Endothelial cell of coronary artery (primary cell): ENCODE data around the gene RBPMS2. TPM values are rescaled to one million over a fixed set of nuclear protein-coding genes. Genes with fewer than 3 reads are reported as not detected.

ENCODE experiments used
- total RNA-seq: library from RNA; depleted of rRNA; stranded (reverse); fragments of >200 nt; gene quantifications from 2 replicates; pipeline ENCODE4 v1.2.3, GENCODE V29; 2014

The RBPMS2 gene
- 0.09 TPM in 1 of 2 replicates, not detected in the other for total RNA-seq

DNA sequence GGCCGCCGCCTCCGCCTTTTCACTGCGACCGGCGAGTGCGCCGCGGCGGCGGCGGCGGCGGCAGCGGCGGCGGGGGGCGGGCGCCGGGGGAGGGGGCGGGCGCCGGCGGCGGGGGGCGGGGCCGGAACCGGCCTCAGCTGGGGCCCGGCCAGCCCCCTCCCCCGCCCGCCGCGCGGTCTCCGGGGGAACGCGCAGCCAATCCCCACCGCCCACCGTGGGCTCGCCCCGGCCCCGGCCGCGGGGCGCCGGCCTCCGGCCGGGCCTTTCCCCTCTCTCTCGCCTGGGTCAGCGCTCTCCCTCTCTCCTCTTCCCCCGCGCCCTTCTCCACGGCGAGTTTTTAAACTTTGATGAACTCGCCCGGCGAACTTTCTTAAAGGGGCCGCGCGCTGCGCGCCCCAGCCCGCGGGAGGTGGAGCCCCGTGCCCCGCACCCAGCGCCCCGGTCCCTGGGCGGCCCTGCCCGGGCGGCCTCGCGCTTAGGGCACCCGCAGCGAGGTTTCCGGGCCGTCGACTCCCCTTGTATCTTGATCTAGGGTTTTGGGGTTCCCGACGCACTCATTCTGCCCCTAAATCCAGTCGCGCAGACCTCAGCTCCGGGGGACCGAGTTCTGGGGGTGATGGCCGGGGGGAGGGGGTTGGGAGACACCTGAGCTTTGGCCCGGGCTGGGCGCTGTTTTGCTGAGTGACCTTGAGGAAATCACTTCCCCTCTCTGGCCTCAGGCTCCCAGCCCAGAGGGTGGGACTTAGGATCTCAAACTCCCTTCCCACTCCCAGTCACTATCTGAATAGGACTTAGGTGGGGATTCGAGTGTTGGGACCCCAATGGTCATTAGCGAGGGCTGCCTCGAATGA is at the start of gene RBPMS2:
Gene RBPMS2, minus strand, starts transcription at position 39 of the 851 bp plus-strand sequence. CDS start 270 bp downstream, outside the sequence.

Other genes starting within 250 kb of the RBPMS2 start
- 6.3 and 8.4 TPM in 2 replicates for gene PIF1, start 50.1 kb upstream of the RBPMS2 start, total RNA-seq
- gene PLEKHO2, start 66.3 kb upstream of the RBPMS2 start, total RNA-seq, result 21.7 and 23.5 TPM in 2 replicates
- 1.6 and 2.7 TPM in 2 replicates for gene ANKDD1A, start 136.3 kb upstream of the RBPMS2 start, total RNA-seq
- gene SPG21, start 214.3 kb upstream of the RBPMS2 start, total RNA-seq, result 46.3 and 47.3 TPM in 2 replicates